ENCODE data around the gene PPP1R37.

The PPP1R37 gene

DNA sequence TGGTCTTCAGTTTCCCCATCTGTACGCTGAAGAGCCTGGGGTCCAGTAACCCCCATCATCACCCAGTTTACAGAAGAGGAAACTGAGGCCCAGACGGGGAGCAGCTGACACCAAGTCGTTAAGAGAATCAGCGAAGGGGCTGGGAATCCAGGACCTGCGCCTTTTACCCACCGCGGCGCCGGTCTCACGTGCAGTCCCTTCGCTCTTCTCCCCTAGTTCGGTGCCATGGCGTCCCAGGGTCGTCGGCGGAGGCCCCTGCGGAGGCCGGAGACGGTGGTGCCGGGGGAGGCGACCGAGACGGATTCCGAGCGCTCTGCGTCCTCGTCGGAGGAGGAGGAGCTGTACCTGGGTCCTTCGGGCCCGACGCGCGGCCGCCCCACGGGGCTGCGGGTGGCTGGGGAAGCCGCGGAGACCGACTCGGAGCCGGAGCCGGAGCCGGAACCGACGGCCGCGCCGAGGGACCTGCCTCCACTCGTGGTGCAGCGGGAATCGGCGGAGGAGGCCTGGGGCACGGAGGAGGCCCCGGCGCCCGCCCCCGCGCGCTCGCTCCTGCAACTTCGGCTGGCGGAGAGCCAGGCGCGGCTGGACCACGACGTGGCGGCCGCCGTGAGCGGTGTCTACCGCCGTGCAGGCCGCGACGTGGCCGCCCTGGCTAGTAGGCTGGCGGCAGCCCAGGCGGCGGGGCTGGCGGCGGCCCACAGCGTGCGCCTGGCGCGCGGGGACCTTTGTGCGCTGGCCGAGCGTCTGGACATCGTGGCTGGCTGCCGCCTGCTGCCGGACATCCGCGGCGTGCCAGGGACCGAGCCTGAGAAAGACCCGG lies 86.3 kb downstream of the PPP1R37 start:
- TF ChIP-seq, protein P1, sequence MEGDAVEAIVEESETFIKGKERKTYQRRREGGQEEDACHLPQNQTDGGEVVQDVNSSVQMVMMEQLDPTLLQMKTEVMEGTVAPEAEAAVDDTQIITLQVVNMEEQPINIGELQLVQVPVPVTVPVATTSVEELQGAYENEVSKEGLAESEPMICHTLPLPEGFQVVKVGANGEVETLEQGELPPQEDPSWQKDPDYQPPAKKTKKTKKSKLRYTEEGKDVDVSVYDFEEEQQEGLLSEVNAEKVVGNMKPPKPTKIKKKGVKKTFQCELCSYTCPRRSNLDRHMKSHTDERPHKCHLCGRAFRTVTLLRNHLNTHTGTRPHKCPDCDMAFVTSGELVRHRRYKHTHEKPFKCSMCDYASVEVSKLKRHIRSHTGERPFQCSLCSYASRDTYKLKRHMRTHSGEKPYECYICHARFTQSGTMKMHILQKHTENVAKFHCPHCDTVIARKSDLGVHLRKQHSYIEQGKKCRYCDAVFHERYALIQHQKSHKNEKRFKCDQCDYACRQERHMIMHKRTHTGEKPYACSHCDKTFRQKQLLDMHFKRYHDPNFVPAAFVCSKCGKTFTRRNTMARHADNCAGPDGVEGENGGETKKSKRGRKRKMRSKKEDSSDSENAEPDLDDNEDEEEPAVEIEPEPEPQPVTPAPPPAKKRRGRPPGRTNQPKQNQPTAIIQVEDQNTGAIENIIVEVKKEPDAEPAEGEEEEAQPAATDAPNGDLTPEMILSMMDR (IDR thresholded peaks at IDR 0.05; ENCODE audit: low read depth, low read length), result no peak
- DNase-seq (ENCODE audit: low read depth, low spot score), result no peak
- in situ Hi-C loops (cut with HindIII; ENCODE audit: low sequenced_read_pairs), result no loop called here
- H3K4me3 ChIP-seq (ENCODE audit: low read depth, low read length), result peak overlapping the region; percentile 94

DNA sequence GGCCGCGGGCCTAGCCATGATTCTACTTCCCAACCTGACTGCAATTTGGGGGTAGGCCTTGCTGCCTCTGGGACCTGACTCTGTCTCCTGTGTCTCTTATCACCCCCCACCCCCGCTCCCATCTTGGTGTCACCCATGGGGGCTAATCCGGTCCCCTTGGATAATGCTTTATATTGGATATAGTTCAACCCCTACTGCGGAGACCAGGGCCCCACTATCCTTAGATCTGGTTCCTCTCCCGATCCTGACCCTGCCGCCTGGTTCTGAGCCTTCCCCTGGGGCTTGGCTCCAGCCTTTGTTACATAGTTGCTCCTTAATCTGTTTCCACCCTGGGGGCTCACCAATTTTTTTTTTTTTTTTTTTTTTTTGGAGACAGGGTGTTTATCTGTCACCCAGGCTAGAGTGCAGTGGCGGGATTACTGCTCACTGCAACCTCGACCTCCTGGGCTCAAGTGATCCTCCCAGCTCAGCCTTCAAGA lies 87.0 kb downstream of the PPP1R37 start:
- in situ Hi-C loops (cut with HindIII; ENCODE audit: low sequenced_read_pairs), result no loop called here
- peak overlapping the region; percentile 94 for H3K4me3 ChIP-seq (ENCODE audit: low read depth, low read length)
- TF ChIP-seq, protein P1 (IDR thresholded peaks at IDR 0.05; ENCODE audit: low read depth, low read length), result no peak
- no peak for DNase-seq (ENCODE audit: low read depth, low spot score)

DNA sequence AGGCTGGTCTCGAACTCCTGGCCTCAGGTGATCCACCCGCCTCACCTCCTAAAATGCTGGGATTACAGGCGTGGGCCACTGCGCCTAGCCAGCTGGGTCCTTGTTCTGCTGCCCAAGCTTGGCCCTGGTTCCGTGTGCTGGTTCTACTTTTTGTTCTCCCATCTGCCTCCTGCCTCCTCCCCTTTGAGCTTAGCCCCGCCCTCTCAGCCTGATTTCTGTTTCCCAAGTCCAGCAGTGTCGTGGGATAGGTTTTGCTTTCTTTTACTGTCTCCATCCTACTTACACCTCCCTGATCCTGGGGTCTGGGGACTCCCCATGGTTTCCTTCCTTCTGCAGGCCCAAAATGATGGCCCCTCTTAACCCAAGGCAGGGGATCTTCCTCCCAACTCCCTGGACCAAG lies 88.0 kb downstream of the PPP1R37 start:
- in situ Hi-C loops (cut with HindIII; ENCODE audit: low sequenced_read_pairs), result no loop called here
- no peak for DNase-seq (ENCODE audit: low read depth, low spot score)

DNA sequence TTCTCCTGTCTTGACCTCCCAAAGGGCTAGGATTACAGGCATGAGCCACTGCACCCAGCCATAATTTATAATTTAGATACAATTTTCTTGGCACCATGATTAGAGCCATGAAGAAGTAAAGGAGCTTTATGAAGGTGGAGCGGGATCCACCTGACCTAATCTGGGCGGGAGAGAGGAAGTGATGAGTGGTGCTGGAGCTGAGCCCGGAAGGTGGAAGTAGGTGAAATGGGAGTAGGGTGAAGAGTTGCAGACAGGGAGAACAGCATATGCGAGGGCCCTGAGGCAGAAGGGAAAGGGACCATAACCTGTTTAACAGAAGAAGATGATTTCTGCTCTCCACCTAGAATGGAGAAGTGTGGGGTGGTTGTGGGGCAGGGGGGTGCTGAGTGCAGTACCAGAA lies 89.8 kb downstream of the PPP1R37 start:
- in situ Hi-C loops (cut with HindIII; ENCODE audit: low sequenced_read_pairs), result no loop called here
- TF ChIP-seq, protein P1 (IDR thresholded peaks at IDR 0.05; ENCODE audit: low read depth, low read length), result no peak
- H3K4me3 ChIP-seq (ENCODE audit: low read depth, low read length), result no peak overlapping the region
- DNase-seq (ENCODE audit: low read depth, low spot score), result no peak

More for the DNA sequence above, 88.0 kb downstream of the PPP1R37 start:
- H3K4me3 ChIP-seq (ENCODE audit: low read depth, low read length), result no peak overlapping the region
- TF ChIP-seq, protein P1 (IDR thresholded peaks at IDR 0.05; ENCODE audit: low read depth, low read length), result no peak

DNA sequence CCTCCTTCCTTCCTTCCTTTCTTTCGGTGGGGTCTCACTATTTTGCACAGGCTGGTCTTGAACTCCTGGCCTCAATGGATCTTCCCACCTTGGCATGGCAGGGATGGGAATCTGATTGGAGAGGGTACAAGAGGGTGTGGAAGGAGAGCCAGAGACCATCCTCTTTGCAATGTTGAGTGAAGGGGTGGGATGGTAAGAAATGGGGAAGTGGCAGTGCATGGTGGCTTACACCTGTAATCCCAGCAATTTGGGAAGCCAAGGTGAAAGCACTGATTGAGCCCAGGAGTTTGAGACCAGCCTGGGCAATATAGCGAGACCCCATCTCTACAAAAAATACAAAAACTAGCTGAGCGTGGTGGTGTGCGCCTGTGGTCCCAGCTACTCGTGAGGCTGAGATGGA lies 91.1 kb downstream of the PPP1R37 start:
- TF ChIP-seq, protein P1 (IDR thresholded peaks at IDR 0.05; ENCODE audit: low read depth, low read length), result no peak
- in situ Hi-C loops (cut with HindIII; ENCODE audit: low sequenced_read_pairs), result no loop called here
- no peak overlapping the region for H3K4me3 ChIP-seq (ENCODE audit: low read depth, low read length)
- DNase-seq (ENCODE audit: low read depth, low spot score), result no peak

DNA sequence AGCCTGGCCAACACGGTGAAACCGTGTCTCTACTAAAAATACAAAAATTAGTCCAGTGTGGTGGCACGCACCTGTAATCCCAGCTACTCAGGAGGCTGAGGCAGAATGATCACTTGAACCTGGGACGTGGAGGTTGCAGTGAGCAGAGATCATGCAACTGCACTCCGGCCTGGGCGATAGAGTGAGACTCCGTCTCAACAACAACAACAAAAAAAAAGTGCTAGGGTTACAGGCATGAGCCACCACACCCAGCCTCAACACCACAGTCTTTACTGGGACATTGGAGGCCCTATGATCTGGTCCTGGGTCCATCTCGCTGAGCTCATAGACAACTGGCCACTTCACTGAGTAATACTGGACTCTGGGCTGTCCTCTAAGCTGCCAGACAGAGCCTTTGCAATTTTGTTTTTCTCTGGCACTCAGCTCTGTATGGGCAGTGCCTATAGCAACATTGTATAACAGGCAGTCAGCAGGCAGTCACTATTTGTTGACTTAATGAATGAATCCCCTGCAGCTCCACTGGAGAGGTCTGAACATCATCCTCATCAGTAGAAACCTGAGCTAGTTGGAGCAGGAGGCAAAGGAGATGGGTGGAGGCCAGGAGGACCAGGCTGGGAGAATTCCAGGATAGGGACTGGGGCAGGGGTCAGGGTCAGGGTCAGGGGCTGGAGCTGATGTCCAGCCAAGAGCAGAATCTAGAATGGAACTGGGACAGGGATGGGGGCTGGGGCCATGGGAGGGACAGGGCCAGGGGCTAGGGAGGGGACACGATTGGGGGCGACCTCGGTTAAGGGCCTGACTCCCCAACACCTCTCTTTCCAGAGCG lies 93.7 kb downstream of the PPP1R37 start:
- TF ChIP-seq, protein P1 (IDR thresholded peaks at IDR 0.05; ENCODE audit: low read depth, low read length), result no peak
- no peak overlapping the region for H3K4me3 ChIP-seq (ENCODE audit: low read depth, low read length)
- DNase-seq (ENCODE audit: low read depth, low spot score), result peak; percentile 50
- in situ Hi-C loops (cut with HindIII; ENCODE audit: low sequenced_read_pairs), result no loop called here
